ENCODE data around the gene TTC28. TPM values are rescaled to one million over a fixed set of nuclear protein-coding genes. Genes with fewer than 3 reads are reported as not detected.

The TTC28 gene
- total and polyA plus RNA-seq, 2 donors (not counting 3 experiments of a cell fraction or from before 2014, with no cell fraction given), result 16.5 to 51.1 TPM

DNA sequence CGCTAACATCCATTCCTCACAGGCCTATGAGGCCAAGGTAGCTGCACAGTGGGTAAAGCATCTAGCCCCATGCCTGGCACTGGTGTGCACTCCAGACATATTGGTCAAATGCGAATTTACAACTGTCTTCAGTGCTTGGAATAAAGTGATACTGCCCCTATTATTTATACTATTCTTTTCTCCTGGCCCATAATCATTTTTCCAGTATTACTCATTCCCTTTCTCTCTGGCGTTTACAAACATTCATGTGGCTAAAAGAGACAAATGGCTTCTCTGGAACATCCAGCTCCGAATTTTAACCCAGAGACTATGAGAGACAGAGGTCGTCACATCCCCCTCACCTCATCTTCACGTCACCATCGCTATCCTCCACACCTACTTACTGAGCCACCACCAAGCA, 673.4 kb downstream of the TTC28 start:
- ChIA-PET CTCF (interaction anchor here (0.8 to 2.2 kb wide), 3 partner anchors 14 to 125 kb away, joined by 3 to 9 read pairs (median 6); no protein-coding TSS in a partner anchor), POLR2A (no interaction called here)
- Histone ChIP-seq H3K36me3 (ENCODE audit: control insufficient read depth in 2 of 2, extremely low read depth in 1 of 2, insufficient read depth in 2 of 2, low read length in 2 of 2) (peaks cover 0 to 6% of the 10 kb centered on the region in 2 experiments), H3K4me2 (ENCODE audit: insufficient read depth, low read length) (no peak overlapping the region), H3K9me1 (replicated peaks; ENCODE audit: control insufficient read depth, extremely low read depth, insufficient read depth, low read length) (no peaks in the 10 kb centered on the region), H4K20me1 (replicated peaks; ENCODE audit: control insufficient read depth, extremely low read depth, insufficient read depth, low read length) (no peaks in the 10 kb centered on the region), H3K27me3 (ENCODE audit: control insufficient read depth in 2 of 2, insufficient read depth in 2 of 2, low read length in 2 of 2) (no peaks in the 10 kb centered on the region), H3K27ac (ENCODE audit: insufficient read depth, low read depth, low read length) (no peak overlapping the region), H3K4me3 (replicated peaks in 1 of 3; ENCODE audit: insufficient read depth in 1 of 3, low read depth in 1 of 3, low read length in 3 of 3) (no peak overlapping the region), H3K79me2 (ENCODE audit: control insufficient read depth, insufficient read depth, low read length) (no peaks in the 10 kb centered on the region), H3K9me3 (replicated peaks; ENCODE audit: control insufficient read depth, insufficient read depth, low read length) (no peaks in the 10 kb centered on the region), H2AFZ (ENCODE audit: low read depth, low read length) (no peak overlapping the region), H3K9ac (replicated peaks; ENCODE audit: extremely low read depth, insufficient read depth, low read length) (no peak overlapping the region), H3K4me1 (ENCODE audit: control insufficient read depth, extremely low read depth, insufficient read depth, low read length) (no peaks in the 10 kb centered on the region)
- TF ChIP-seq GATA2 (IDR thresholded peaks at IDR 0.05; ENCODE audit: insufficient read depth, insufficient read length, low read depth, low read length), result no peak
- no peak for TF ChIP-seq EZH2 (IDR thresholded peaks at IDR 0.05; ENCODE audit: borderline replicate concordance, low read depth, low read length, severe bottlenecking)
- TF ChIP-seq, protein P1, sequence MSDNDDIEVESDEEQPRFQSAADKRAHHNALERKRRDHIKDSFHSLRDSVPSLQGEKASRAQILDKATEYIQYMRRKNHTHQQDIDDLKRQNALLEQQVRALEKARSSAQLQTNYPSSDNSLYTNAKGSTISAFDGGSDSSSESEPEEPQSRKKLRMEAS (IDR thresholded peaks at IDR 0.05; ENCODE audit: insufficient read depth, insufficient read length), result no peak
- no peak for TF ChIP-seq POLR2A (IDR thresholded peaks at IDR 0.05; ENCODE audit: low read depth, low read length)
- no peak for TF ChIP-seq MYC (IDR thresholded peaks at IDR 0.05; ENCODE audit: low read depth, low read length)
- TF ChIP-seq, protein P2, sequence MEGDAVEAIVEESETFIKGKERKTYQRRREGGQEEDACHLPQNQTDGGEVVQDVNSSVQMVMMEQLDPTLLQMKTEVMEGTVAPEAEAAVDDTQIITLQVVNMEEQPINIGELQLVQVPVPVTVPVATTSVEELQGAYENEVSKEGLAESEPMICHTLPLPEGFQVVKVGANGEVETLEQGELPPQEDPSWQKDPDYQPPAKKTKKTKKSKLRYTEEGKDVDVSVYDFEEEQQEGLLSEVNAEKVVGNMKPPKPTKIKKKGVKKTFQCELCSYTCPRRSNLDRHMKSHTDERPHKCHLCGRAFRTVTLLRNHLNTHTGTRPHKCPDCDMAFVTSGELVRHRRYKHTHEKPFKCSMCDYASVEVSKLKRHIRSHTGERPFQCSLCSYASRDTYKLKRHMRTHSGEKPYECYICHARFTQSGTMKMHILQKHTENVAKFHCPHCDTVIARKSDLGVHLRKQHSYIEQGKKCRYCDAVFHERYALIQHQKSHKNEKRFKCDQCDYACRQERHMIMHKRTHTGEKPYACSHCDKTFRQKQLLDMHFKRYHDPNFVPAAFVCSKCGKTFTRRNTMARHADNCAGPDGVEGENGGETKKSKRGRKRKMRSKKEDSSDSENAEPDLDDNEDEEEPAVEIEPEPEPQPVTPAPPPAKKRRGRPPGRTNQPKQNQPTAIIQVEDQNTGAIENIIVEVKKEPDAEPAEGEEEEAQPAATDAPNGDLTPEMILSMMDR (IDR thresholded peaks at IDR 0.05; ENCODE audit: extremely low read depth in 1 of 2, insufficient read depth in 1 of 2, low read depth in 1 of 2, low read length in 2 of 2), result no peak
- no peak for TF ChIP-seq FOS (IDR thresholded peaks at IDR 0.05; ENCODE audit: borderline replicate concordance, insufficient read depth, low read length)
- no peak for TF ChIP-seq JUN (IDR thresholded peaks at IDR 0.05; ENCODE audit: borderline replicate concordance, insufficient read depth, insufficient read length, low read depth)
- TF ChIP-seq POLR2AphosphoS5 (IDR thresholded peaks at IDR 0.05; ENCODE audit: insufficient read depth, low read depth, low read length), result no peak
- DNase-seq (ENCODE audit: low read depth, low spot score) (no peak), FAIRE-seq (no peak)
- dilution Hi-C loops (cut with MboI; ENCODE audit: extremely low pct_ligation_motif_present, low sequenced_read_pairs), result no loop called here
- no TSS peak for BruUV-seq (replicated peaks)
- intact Hi-C loops (cut with micrococcal nuclease), result loop anchor here (5.0 to 10.0 kb wide), 2 partner anchors 204 to 601 kb away; partner anchors contain the start of gene MN1

All from endothelial cell of umbilical vein (primary cell).